Iris pigment epithelial cell (primary cell): ENCODE results near the gene ADM2.

Source experiments
- DNase-seq: peaks from one replicate; pipeline ENCODE4 v3.0.0-alpha.2; 2011; ENCODE audit warnings: low read depth

The ADM2 gene

GRCh38 chr22:50445071-50445879, 36.1 kb upstream of the ADM2 start:
- DNase-seq, result no peak

- DNase-seq, result no peak
These were observed 35.2 kb upstream of the ADM2 start for GRCh38 chr22:50445880-50446707.

- no peak for DNase-seq
These were observed 34.4 kb upstream of the ADM2 start for GRCh38 chr22:50446708-50447575.

- DNase-seq, result no peak
These were observed 33.5 kb upstream of the ADM2 start for GRCh38 chr22:50447576-50448551.

- no peak for DNase-seq
These were observed 28.7 kb upstream of the ADM2 start for GRCh38 chr22:50452649-50453048.

GRCh38 chr22:50454556-50455075, 26.7 kb upstream of the ADM2 start:
- DNase-seq, result no peak

- no peak for DNase-seq
These were observed 26.1 kb upstream of the ADM2 start for GRCh38 chr22:50455201-50455600.

GRCh38 chr22:50456026-50456425, 25.3 kb upstream of the ADM2 start:
- DNase-seq, result no peak

- DNase-seq, result no peak
These were observed 24.7 kb upstream of the ADM2 start for GRCh38 chr22:50456466-50457234.

- no peak for DNase-seq
These were observed 22.3 kb upstream of the ADM2 start for GRCh38 chr22:50459016-50459415.

- DNase-seq, result no peak
These were observed 21.7 kb upstream of the ADM2 start for GRCh38 chr22:50459496-50460140.

GRCh38 chr22:50460938-50461337, 20.4 kb upstream of the ADM2 start:
- DNase-seq, result no peak

- no peak for DNase-seq
These were observed 19.8 kb upstream of the ADM2 start for GRCh38 chr22:50461536-50461935.

- no peak for DNase-seq
These were observed 19.3 kb upstream of the ADM2 start for GRCh38 chr22:50461979-50462540.

- DNase-seq, result no peak
These were observed 18.0 kb upstream of the ADM2 start for GRCh38 chr22:50463188-50463900.

GRCh38 chr22:50464451-50464850, 16.9 kb upstream of the ADM2 start:
- DNase-seq, result no peak

- DNase-seq, result no peak
These were observed 16.0 kb upstream of the ADM2 start for GRCh38 chr22:50465066-50465930.

GRCh38 chr22:50467341-50467740, 14.0 kb upstream of the ADM2 start:
- no peak for DNase-seq
